CD4-positive, alpha-beta memory T cell (primary cell): ENCODE results near the gene IFNK. TPM values are rescaled to one million over a fixed set of nuclear protein-coding genes. Genes with fewer than 3 reads are reported as not detected.

Source experiments
- CTCF ChIA-PET: fragments of 350-600 bp; sonication (Branson Sonifier 250); formaldehyde crosslinking; loops from one replicate; lab custom pipeline; 2021; ENCODE audit warnings: inconsistent platforms; ENCODE audit not compliant: partially characterized antibody; lab: Charles Lee
- POLR2A ChIA-PET: fragments of 350-600 bp; sonication (Branson Sonifier 250); formaldehyde crosslinking; loops from one replicate; lab custom pipeline; 2021; ENCODE audit not compliant: partially characterized antibody; lab: Charles Lee
- DNase-seq, 5 donors: peaks; one replicate each; pipeline versions ENCODE4 v3.0.0 to v3.0.0-alpha.2; 2020 to 2022; ENCODE audit warnings: mixed read lengths in 1 of 5
- H3K27ac ChIP-seq: one replicate; pipeline ENCODE4 v1.7.0; 2013; ENCODE audit warnings: low read depth, low read length
- H3K27me3 ChIP-seq: 2 replicates; pipeline ENCODE4 v1.7.0; 2013; ENCODE audit warnings: mild to moderate bottlenecking, low read length, moderate library complexity; ENCODE audit not compliant: insufficient read depth
- H3K36me3 ChIP-seq: 2 replicates; pipeline ENCODE4 v1.7.0; 2013; ENCODE audit warnings: mild to moderate bottlenecking, low read length, moderate library complexity; ENCODE audit not compliant: insufficient read depth
- H3K4me1 ChIP-seq: 2 replicates; pipeline ENCODE4 v1.7.0; 2013; ENCODE audit warnings: mild to moderate bottlenecking, low read length, moderate library complexity; ENCODE audit not compliant: insufficient read depth
- H3K4me3 ChIP-seq, 2 donors: one replicate each; pipeline ENCODE4 v1.7.0; 2013; ENCODE audit warnings: low read length in 2 of 2, mild to moderate bottlenecking in 1 of 2
- H3K9me3 ChIP-seq, 2 donors: one replicate each; pipeline ENCODE4 v1.7.0; 2013; ENCODE audit warnings: low read length in 2 of 2, control low read depth in 1 of 2; ENCODE audit not compliant: control insufficient read depth in 1 of 2
- H3K27ac Mint-ChIP-seq, 7 donors: one replicate each; pipeline ENCODE4 v1.8.0; 2020 to 2021; ENCODE audit warnings: mixed read lengths in 7 of 7, mild to moderate bottlenecking in 6 of 7, inconsistent platforms in 3 of 7, moderate library complexity in 3 of 7
- H3K27me3 Mint-ChIP-seq, 2 donors: one replicate each; pipeline ENCODE4 v1.8.0; 2020 to 2021; ENCODE audit warnings: mixed read lengths in 2 of 2
- H3K36me3 Mint-ChIP-seq, 2 donors: one replicate each; pipeline ENCODE4 v1.8.0; 2020 to 2021; ENCODE audit warnings: mixed read lengths in 2 of 2, inconsistent platforms in 1 of 2, mild to moderate bottlenecking in 1 of 2
- H3K4me1 Mint-ChIP-seq, 4 donors: one replicate each; pipeline ENCODE4 v1.8.0; 2020 to 2021; ENCODE audit warnings: mixed read lengths in 4 of 4, mild to moderate bottlenecking in 1 of 4
- H3K4me3 Mint-ChIP-seq, 8 donors: one replicate each; pipeline ENCODE4 v1.8.0; 2020 to 2021; ENCODE audit warnings: mixed read lengths in 8 of 8, mild to moderate bottlenecking in 7 of 8, moderate library complexity in 6 of 8, inconsistent platforms in 3 of 8
- H3K9me3 Mint-ChIP-seq, 8 donors: one replicate each; pipeline ENCODE4 v1.8.0; 2020 to 2021; ENCODE audit warnings: mixed read lengths in 8 of 8, mild to moderate bottlenecking in 5 of 8, inconsistent platforms in 3 of 8, moderate library complexity in 1 of 8
- intact Hi-C: fragments of 100-400 bp; cut with micrococcal nuclease; formaldehyde crosslinking; loops from one replicate; pipeline ENCODE4 v1.15.1; 2023
- polyA plus RNA-seq, 2 donors: library from polyadenylated mRNA; unstranded; fragments of 300-500 nt; fragmentation: Illumina TruSeq; gene quantifications; one replicate each; pipeline ENCODE4 v1.2.3, GENCODE V29; 2021
- total RNA-seq, 2 experiments: library from RNA; stranded (reverse); gene quantifications; one replicate each; pipeline ENCODE4 v1.2.3, GENCODE V29; 2021

The IFNK gene
- total and polyA plus RNA-seq, 4 experiments from 2014 or later, result not detected

DNA sequence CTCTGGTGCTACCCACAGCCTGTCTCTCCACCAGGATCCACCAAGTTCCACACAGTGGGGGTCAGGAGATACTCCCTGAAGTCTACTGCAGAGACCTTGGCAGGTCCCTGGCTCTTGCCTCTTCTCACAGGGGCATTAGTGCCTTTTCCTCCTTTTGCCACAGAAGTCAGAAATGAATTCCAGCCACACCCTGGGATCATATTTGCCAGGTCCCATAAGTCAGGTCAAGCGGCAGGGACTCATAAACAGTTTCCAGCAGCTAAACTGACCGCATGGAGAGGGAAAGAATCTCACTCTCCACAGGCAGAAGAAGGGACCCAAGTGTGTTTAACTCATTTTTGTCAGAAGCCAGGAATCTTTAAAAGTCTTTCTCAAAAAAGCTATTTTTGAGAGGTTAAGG is 13.3 kb upstream of the IFNK start:
- CTCF ChIA-PET, result no interaction called here

GRCh38 chr9:27511771-27512170 is 12.3 kb upstream of the IFNK start:
- Histone ChIP-seq H3K27ac (no peak overlapping the region), H3K4me1 (no peaks in the 10 kb centered on the region), H3K36me3 (no peaks in the 10 kb centered on the region), H3K27me3 (no peaks in the 10 kb centered on the region), H3K4me3 (no peak overlapping the region), H3K9me3 (no peaks in the 10 kb centered on the region)
- H3K4me3 Mint-ChIP-seq, result no peak overlapping the region
- H3K9me3 Mint-ChIP-seq, result no peaks in the 10 kb centered on the region
- peaks cover 0 to 3% of the 10 kb centered on the region in 2 donors for H3K36me3 Mint-ChIP-seq
- POLR2A ChIA-PET, result no interaction called here
- CTCF ChIA-PET, result no interaction called here
- DNase-seq, result no peak
- no peak overlapping the region for H3K27ac Mint-ChIP-seq
- H3K27me3 Mint-ChIP-seq, result peaks cover 0 to 6% of the 10 kb centered on the region in 2 donors
- intact Hi-C loops, result no loop called here
- H3K4me1 Mint-ChIP-seq, result no peaks in the 10 kb centered on the region

More for the DNA sequence above, 13.3 kb upstream of the IFNK start:
- Histone ChIP-seq H3K27me3 (no peaks in the 10 kb centered on the region), H3K4me3 (no peak overlapping the region), H3K4me1 (no peaks in the 10 kb centered on the region), H3K27ac (no peak overlapping the region), H3K36me3 (no peaks in the 10 kb centered on the region), H3K9me3 (no peaks in the 10 kb centered on the region)
- POLR2A ChIA-PET, result no interaction called here
- DNase-seq, result no peak
- H3K27me3 Mint-ChIP-seq, result peaks cover 0 to 6% of the 10 kb centered on the region in 2 donors
- no peak overlapping the region for H3K27ac Mint-ChIP-seq
- no peak overlapping the region for H3K4me3 Mint-ChIP-seq
- H3K9me3 Mint-ChIP-seq, result no peaks in the 10 kb centered on the region
- intact Hi-C loops, result no loop called here
- H3K36me3 Mint-ChIP-seq, result peaks cover 0 to 2% of the 10 kb centered on the region in 2 donors
- no peaks in the 10 kb centered on the region for H3K4me1 Mint-ChIP-seq

- intact Hi-C loops, result no loop called here
- Mint-ChIP-seq H3K27ac (no peak overlapping the region), H3K9me3 (no peaks in the 10 kb centered on the region), H3K4me3 (no peak overlapping the region), H3K27me3 (peaks cover 0 to 1% of the 10 kb centered on the region in 2 donors), H3K36me3 (peaks cover 0 to 7% of the 10 kb centered on the region in 2 donors), H3K4me1 (no peaks in the 10 kb centered on the region)
- DNase-seq, result no peak
- Histone ChIP-seq H3K27ac (no peak overlapping the region), H3K27me3 (no peaks in the 10 kb centered on the region), H3K4me1 (no peaks in the 10 kb centered on the region), H3K4me3 (no peak overlapping the region), H3K9me3 (no peaks in the 10 kb centered on the region), H3K36me3 (no peaks in the 10 kb centered on the region)
- ChIA-PET CTCF (interaction anchor here (1.7 kb wide), 1 partner anchor 15 kb away, joined by 7 read pairs; the partner anchor contains the start of gene MOB3B), POLR2A (no interaction called here)
These were observed 9.5 kb upstream of the IFNK start for GRCh38 chr9:27514551-27514950.

GRCh38 chr9:27518006-27518405 is 6.1 kb upstream of the IFNK start:
- H3K4me3 Mint-ChIP-seq, result no peak overlapping the region
- POLR2A ChIA-PET, result no interaction called here
- no peaks in the 10 kb centered on the region for H3K4me1 Mint-ChIP-seq

DNA sequence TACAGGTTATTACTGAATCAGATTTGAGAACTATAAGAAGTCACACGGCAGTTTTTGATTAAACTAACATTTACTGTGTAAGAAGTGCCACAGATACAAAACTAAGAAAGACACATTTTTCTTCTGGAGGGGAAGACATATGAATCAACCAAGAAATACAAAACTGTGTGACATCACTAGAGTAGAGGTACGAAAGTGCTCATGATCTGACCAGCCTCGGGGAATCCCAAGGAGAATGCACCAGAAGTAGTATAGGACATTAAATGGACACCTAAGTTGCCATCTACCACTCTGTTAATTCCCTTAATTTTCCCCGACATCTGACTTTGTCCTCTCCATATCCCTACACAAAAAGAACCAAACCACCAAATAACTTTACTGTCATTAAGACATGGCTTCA is 5.3 kb upstream of the IFNK start:
- POLR2A ChIA-PET, result no interaction called here

More at GRCh38 chr9:27518006-27518405, 6.1 kb upstream of the IFNK start:
- Histone ChIP-seq H3K27ac (no peak overlapping the region), H3K27me3 (no peaks in the 10 kb centered on the region), H3K4me3 (no peak overlapping the region), H3K9me3 (no peaks in the 10 kb centered on the region), H3K36me3 (no peaks in the 10 kb centered on the region), H3K4me1 (no peaks in the 10 kb centered on the region)
- intact Hi-C loops, result no loop called here
- DNase-seq, result no peak
- H3K36me3 Mint-ChIP-seq, result peaks cover 0 to 7% of the 10 kb centered on the region in 2 donors
- H3K27ac Mint-ChIP-seq, result no peak overlapping the region
- H3K27me3 Mint-ChIP-seq, result no peaks in the 10 kb centered on the region
- H3K9me3 Mint-ChIP-seq, result no peaks in the 10 kb centered on the region
- CTCF ChIA-PET, result no interaction called here

DNA sequence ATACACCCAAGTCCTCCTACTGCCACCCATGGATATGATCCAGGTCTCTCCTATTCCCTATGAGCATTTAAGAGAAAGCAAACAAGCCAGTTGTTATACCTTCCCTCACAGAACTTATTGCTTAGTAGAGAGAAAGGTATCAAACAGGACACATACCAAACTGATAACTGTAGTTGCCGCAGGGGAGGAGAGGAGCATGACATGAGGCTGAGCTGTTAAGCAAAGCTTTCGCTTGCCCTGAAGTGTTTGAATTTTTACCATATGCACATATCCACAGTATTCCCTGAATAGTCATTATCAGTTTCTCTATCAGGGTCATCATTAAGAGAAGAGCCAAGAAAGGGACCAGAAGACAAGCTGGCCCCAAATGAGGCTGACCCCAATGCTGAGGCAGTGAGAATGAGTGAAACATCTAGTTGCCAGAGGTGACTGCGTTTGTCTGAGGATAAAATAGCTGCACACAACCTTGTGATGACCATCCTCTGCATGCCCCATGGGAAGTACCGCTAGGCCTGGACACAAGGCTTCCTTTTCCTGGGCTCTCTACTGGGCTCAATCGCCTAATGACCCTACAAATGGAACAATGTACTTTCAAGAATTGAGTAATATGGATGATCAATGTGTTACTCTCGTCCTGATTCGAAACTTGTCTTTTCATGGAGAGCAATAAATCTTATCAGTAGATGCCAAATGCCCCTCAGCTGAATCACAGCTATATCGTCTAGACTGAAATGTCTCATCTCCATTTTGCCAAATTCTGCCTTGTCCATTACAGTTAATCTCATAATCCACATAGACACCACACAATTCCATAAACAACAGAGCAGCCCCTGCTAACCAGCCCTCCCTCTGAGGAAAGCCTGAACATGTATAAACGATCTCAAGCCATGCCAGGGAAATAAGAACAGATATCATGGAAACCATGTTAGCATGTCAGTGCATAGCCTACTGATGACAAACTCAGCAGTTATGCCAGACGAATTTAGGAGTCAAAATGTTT is 4.3 kb upstream of the IFNK start:
- no peak for DNase-seq
- no peak overlapping the region for H3K27ac Mint-ChIP-seq
- no peaks in the 10 kb centered on the region for H3K27me3 ChIP-seq
- intact Hi-C loops, result no loop called here
- no peak overlapping the region for H3K27ac ChIP-seq
- H3K4me3 ChIP-seq, result no peak overlapping the region
- no peaks in the 10 kb centered on the region for H3K4me1 ChIP-seq
- POLR2A ChIA-PET, result interaction anchor here (0.5 kb wide), 1 partner anchor 526 kb away, joined by 3 read pairs; no protein-coding TSS in a partner anchor
- no peaks in the 10 kb centered on the region for H3K4me1 Mint-ChIP-seq
- CTCF ChIA-PET, result interaction anchor here (0.6 kb wide), 1 partner anchor 11 kb away, joined by 3 read pairs; no protein-coding TSS in a partner anchor
- no peaks in the 10 kb centered on the region for H3K27me3 Mint-ChIP-seq
- H3K36me3 ChIP-seq, result no peaks in the 10 kb centered on the region
- H3K9me3 ChIP-seq, result no peaks in the 10 kb centered on the region
- H3K36me3 Mint-ChIP-seq, result peaks cover 0 to 7% of the 10 kb centered on the region in 2 donors
- H3K9me3 Mint-ChIP-seq, result no peaks in the 10 kb centered on the region
- H3K4me3 Mint-ChIP-seq, result no peak overlapping the region

More for the DNA sequence above, 5.3 kb upstream of the IFNK start:
- H3K36me3 Mint-ChIP-seq, result peaks cover 0 to 7% of the 10 kb centered on the region in 2 donors
- no peaks in the 10 kb centered on the region for H3K36me3 ChIP-seq
- H3K27ac Mint-ChIP-seq, result no peak overlapping the region
- CTCF ChIA-PET, result interaction anchor here (0.6 kb wide), 1 partner anchor 12 kb away, joined by 3 read pairs; no protein-coding TSS in a partner anchor
- H3K4me3 Mint-ChIP-seq, result no peak overlapping the region
- no peak overlapping the region for H3K4me3 ChIP-seq
- intact Hi-C loops, result no loop called here
- H3K9me3 ChIP-seq, result no peaks in the 10 kb centered on the region
- H3K27me3 ChIP-seq, result no peaks in the 10 kb centered on the region
- no peak overlapping the region for H3K27ac ChIP-seq
- DNase-seq, result no peak
- H3K27me3 Mint-ChIP-seq, result no peaks in the 10 kb centered on the region
- no peaks in the 10 kb centered on the region for H3K9me3 Mint-ChIP-seq
- no peaks in the 10 kb centered on the region for H3K4me1 ChIP-seq
- no peaks in the 10 kb centered on the region for H3K4me1 Mint-ChIP-seq

DNA sequence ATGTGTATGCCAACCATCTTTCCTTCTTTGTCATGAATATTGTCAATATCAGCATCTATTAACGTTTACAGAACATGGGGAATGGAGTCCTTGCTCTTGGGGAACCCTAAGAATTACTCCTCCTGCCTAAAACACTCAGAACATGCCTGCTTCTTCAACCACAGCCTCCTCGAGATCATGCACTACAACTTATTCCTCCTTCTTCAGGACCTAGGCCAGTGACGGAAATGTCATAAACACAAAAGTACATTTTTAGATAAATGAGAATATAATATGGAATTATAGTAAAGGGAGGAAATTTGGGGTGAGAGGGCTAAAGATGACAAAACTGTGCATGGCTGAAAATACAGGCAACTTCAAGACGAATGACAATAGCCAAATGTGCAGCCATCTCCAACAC is 3.1 kb upstream of the IFNK start:
- ChIA-PET POLR2A (no interaction called here), CTCF (no interaction called here)
- Histone ChIP-seq H3K36me3 (no peaks in the 10 kb centered on the region), H3K4me3 (no peak overlapping the region), H3K27me3 (no peaks in the 10 kb centered on the region), H3K4me1 (no peaks in the 10 kb centered on the region), H3K9me3 (no peaks in the 10 kb centered on the region), H3K27ac (no peak overlapping the region)
- Mint-ChIP-seq H3K27me3 (no peaks in the 10 kb centered on the region), H3K4me3 (no peak overlapping the region), H3K36me3 (peaks cover 0 to 4% of the 10 kb centered on the region in 2 donors), H3K9me3 (no peaks in the 10 kb centered on the region), H3K4me1 (no peaks in the 10 kb centered on the region), H3K27ac (no peak overlapping the region)
- intact Hi-C loops, result no loop called here
- DNase-seq, result no peak
